Heart left ventricle (tissue), 16 donors: ENCODE measurements around the gene TIAM2. TPM values are rescaled to one million over a fixed set of nuclear protein-coding genes. Genes with fewer than 3 reads are reported as not detected.
"Not testable (repeated sequence)": the region's sequence is repeated elsewhere in the genome, so short reads cannot be mapped to it uniquely, and the experiment has no call there.

Experiments
- ATAC-seq, 4 donors: fragments of 200-7000 bp; cut with Tn5 transposase; one replicate each; pipeline ENCODE4 v1.9.1; 2020 to 2022; ENCODE audit warnings: moderate library complexity in 4 of 4, mild to moderate bottlenecking in 3 of 4, moderate number of reproducible peaks in 1 of 4
- DNase-seq, 5 donors: peaks; one replicate each; pipeline ENCODE4 v3.0.0-alpha.2; 2020
- H3K27ac ChIP-seq, 12 donors: fragments of 200-600 bp; sonication (generic) in 4 of 12; one replicate each; pipeline versions ENCODE4 v1.5.0 to v1.8.0; 2016 to 2022; ENCODE audit warnings: mild to moderate bottlenecking in 2 of 12
- H3K27me3 ChIP-seq, 9 donors: fragments of 200-600 bp; sonication (generic) in 2 of 9; one replicate each; pipeline versions ENCODE4 v1.5.1 to v1.8.0; 2016 to 2022; ENCODE audit warnings: mild to moderate bottlenecking in 3 of 9
- H3K36me3 ChIP-seq, 9 donors: fragments of 200-600 bp; sonication (generic) in 2 of 9; one replicate each; pipeline versions ENCODE4 v1.5.0 to v1.8.0; 2018 to 2022; ENCODE audit warnings: mild to moderate bottlenecking in 2 of 9
- H3K4me1 ChIP-seq, 12 donors: fragments of 200-600 bp; sonication (generic) in 4 of 12; one replicate each; pipeline versions ENCODE4 v1.5.0 to v1.8.0; 2016 to 2022; ENCODE audit warnings: mild to moderate bottlenecking in 3 of 12
- H3K4me3 ChIP-seq, 12 donors: fragments of 200-600 bp; sonication (generic) in 4 of 12; one replicate each; pipeline versions ENCODE4 v1.5.0 to v1.8.0; 2017 to 2022; ENCODE audit warnings: mild to moderate bottlenecking in 9 of 12, moderate library complexity in 4 of 12
- H3K9me3 ChIP-seq, 12 donors: fragments of 200-600 bp; sonication (generic) in 4 of 12; one replicate each; pipeline versions ENCODE4 v1.5.0 to v1.8.0; 2016 to 2022; ENCODE audit warnings: mild to moderate bottlenecking in 1 of 12
- CTCF ChIP-seq, 12 donors: fragments of 200-600 bp; sonication (generic) in 4 of 12; IDR thresholded peaks; one replicate each; pipeline versions ENCODE4 v1.5.0 to v1.8.0; 2018 to 2022; ENCODE audit warnings: antibody characterized with exemption in 12 of 12, mild to moderate bottlenecking in 5 of 12
- POLR2A ChIP-seq, 2 donors: fragments of 450-650 bp; IDR thresholded peaks; one replicate each; pipeline ENCODE4 v1.6.1; 2017; ENCODE audit warnings: antibody characterized with exemption in 2 of 2, mild to moderate bottlenecking in 2 of 2, moderate library complexity in 2 of 2
- WGBS, 4 donors: extraction: QIAGEN DNeasy Blood & Tissue Kit in 2 of 4; methylation state at CpG; one replicate each; pipeline versions ENCODE4 v1.1.5 to v1.1.7; 2013 to 2018; 5-methylcytosine and 5-hydroxymethylcytosine counted together
- intact Hi-C, 10 donors: fragments of 100-400 bp; cut with DNase I; formaldehyde crosslinking; loops; one replicate each; pipeline versions ENCODE4 v1.11.1 to v1.14.2; 2022
- polyA plus RNA-seq, 2 donors: library from polyadenylated mRNA; stranded (reverse); fragments of 200-250 nt; gene quantifications; one replicate each; pipeline ENCODE4 v1.2.3, GENCODE V29; 2013
- total RNA-seq, 9 donors: library from RNA; depleted of rRNA in 2 of 9; stranded (reverse); fragments of >200 nt in 2 of 9; fragmentation: NEBNext Ultra II Directional in 3 of 9; extraction: Animal tissue kit (Norgen Biotek cat#: 25700) in 3 of 9; gene quantifications; one replicate each; pipeline versions ENCODE4 v1.1.0 to v1.2.4, GENCODE V29; 2016 to 2023
- donor health status: ischemic (EF 13 %, LVEDD 7.1; RV severe dilation, severe dysfunction).
- donor health status: healthy with polysubstance abuse.
- donor health status: DM: no; HTN: yes; CAD: no.
- donor health status: DM: no; HTN: no; CAD: no.
- donor health status: ischemic (EF 25% LVEDD 6.9; RV normal size, moderate dysfunction).
- donor health status: ischemic (EF 25% LVEDD 5.7; RV mildly dilated, moderate dysfunction).
- donor health status: healthy.
- donor health status: DM: yes; HTN: yes; CAD: no.
- donor health status: ischemic (EF 35%, LVEDD 5.7; RV mildly dilated, moderate dysfunction).
- donor health status: nonischemic (EF 11% LVEDD 7.7; RV severe dilation, severe dysfunction).
- donor health status: DM: yes; HTN: yes; CAD: no.
- donor health status: PGD.
- donor health status: ischemic (EF 29% LVEDD 5.4; RV normal size, mild dysfunction).
- donor health status: nonischemic (EF 23%, LVEDD 6.1; RV moderate dilation, normal function).

The TIAM2 gene
- total and polyA plus RNA-seq, 11 donors, result 4.6 to 16.5 (median 12.6) TPM

- no peaks in the 10 kb centered on the region for H3K36me3 ChIP-seq
- H3K4me1 ChIP-seq, result peaks cover 0 to 19% (median 5%) of the 10 kb centered on the region in 12 donors
- no peak for TF ChIP-seq POLR2A (IDR thresholded peaks at IDR 0.05)
- no peak for TF ChIP-seq CTCF (IDR thresholded peaks at IDR 0.05)
- no peaks in the 10 kb centered on the region for H3K27me3 ChIP-seq
- intact Hi-C loops, result no loop called here
- H3K9me3 ChIP-seq, result no peaks in the 10 kb centered on the region
- no peak overlapping the region for H3K27ac ChIP-seq
- WGBS, 4 donors, result 90 to 99% (median 97%) methylated on average over 1 of the region's 1 CpG
- no peak overlapping the region for H3K4me3 ChIP-seq
- no peak for ATAC-seq
- DNase-seq, result no peak
These were observed 19.0 kb downstream of the TIAM2 start for GRCh38 chr6:155014137-155014536.

- H3K27me3 ChIP-seq, result no peaks in the 10 kb centered on the region
- intact Hi-C loops, result no loop called here
- H3K36me3 ChIP-seq, result no peaks in the 10 kb centered on the region
- peaks cover 0 to 19% (median 5%) of the 10 kb centered on the region in 12 donors for H3K4me1 ChIP-seq
- H3K4me3 ChIP-seq, result no peak overlapping the region
- ATAC-seq (no peak), DNase-seq (no peak)
- no peaks in the 10 kb centered on the region for H3K9me3 ChIP-seq
- H3K27ac ChIP-seq, result no peak overlapping the region
- WGBS, 4 donors, result 86 to 95% (median 89%) methylated on average over 3 of the region's 3 CpGs
- TF ChIP-seq CTCF (IDR thresholded peaks at IDR 0.05), result no peak
- TF ChIP-seq POLR2A (IDR thresholded peaks at IDR 0.05), result no peak
These were observed 19.7 kb downstream of the TIAM2 start for GRCh38 chr6:155014670-155015300.

GRCh38 chr6:155018415-155018814, 23.3 kb downstream of the TIAM2 start:
- intact Hi-C loops, H3K27ac ChIP-seq, DNase-seq, H3K4me3 ChIP-seq, H3K36me3 ChIP-seq, H3K9me3 ChIP-seq, ATAC-seq, H3K27me3 ChIP-seq: not testable (repeated sequence)
- H3K4me1 ChIP-seq, result peaks cover 0 to 14% (median 3%) of the 10 kb centered on the region in 12 donors
- 97 to 99% (median 98%) methylated on average over 3 of the region's 3 CpGs for WGBS, 4 donors

- H3K36me3 ChIP-seq, result no peaks in the 10 kb centered on the region
- no peak overlapping the region for H3K27ac ChIP-seq
- TF ChIP-seq POLR2A (IDR thresholded peaks at IDR 0.05) (no peak), CTCF (IDR thresholded peaks at IDR 0.05) (no peak)
- H3K9me3 ChIP-seq, result no peaks in the 10 kb centered on the region
- ATAC-seq, result no peak
- intact Hi-C loops, result no loop called here
- no peaks in the 10 kb centered on the region for H3K27me3 ChIP-seq
- no peak overlapping the region for H3K4me3 ChIP-seq
- H3K4me1 ChIP-seq, result no peaks in the 10 kb centered on the region
- 86 to 90% (median 88%) methylated on average over 5 of the region's 5 CpGs for WGBS, 4 donors
- no peak for DNase-seq
These were observed 26.6 kb downstream of the TIAM2 start for GRCh38 chr6:155021680-155022079.

- Histone ChIP-seq H3K27ac (no peak overlapping the region), H3K4me1 (no peaks in the 10 kb centered on the region), H3K9me3 (no peaks in the 10 kb centered on the region), H3K27me3 (no peaks in the 10 kb centered on the region), H3K4me3 (no peak overlapping the region), H3K36me3 (no peaks in the 10 kb centered on the region)
- TF ChIP-seq POLR2A (IDR thresholded peaks at IDR 0.05), result no peak
- no peak for TF ChIP-seq CTCF (IDR thresholded peaks at IDR 0.05)
- ATAC-seq (no peak), DNase-seq (no peak)
- 88 to 93% (median 90%) methylated on average over 7 of the region's 7 CpGs for WGBS, 4 donors
- intact Hi-C loops, result no loop called here
These were observed 27.6 kb downstream of the TIAM2 start for GRCh38 chr6:155022721-155023120.
